Right lobe of liver (tissue), 4 donors: ENCODE measurements around the gene TMEM123.

Experiments
- POLR2A ChIP-seq: fragments of 450-650 bp; IDR thresholded peaks from one replicate; pipeline ENCODE4 v1.6.1; 2017; ENCODE audit warnings: antibody characterized with exemption, mild to moderate bottlenecking
- TF ChIP-seq, protein P1 (sequence below), 4 donors: fragments of 200-600 bp in 3 of 4; fragments of 450-650 bp in 1 of 4; IDR thresholded peaks; one replicate each; pipeline versions ENCODE4 v1.5.1 to v1.8.0; 2016 to 2022; ENCODE audit warnings: antibody characterized with exemption in 4 of 4, mild to moderate bottlenecking in 2 of 4
- donor health status: DM: no; HTN: no; CAD: no.
- donor health status: DM: no; HTN: no; CAD: no.
- donor health status: DM: no; HTN: yes; CAD: no.

DNA sequence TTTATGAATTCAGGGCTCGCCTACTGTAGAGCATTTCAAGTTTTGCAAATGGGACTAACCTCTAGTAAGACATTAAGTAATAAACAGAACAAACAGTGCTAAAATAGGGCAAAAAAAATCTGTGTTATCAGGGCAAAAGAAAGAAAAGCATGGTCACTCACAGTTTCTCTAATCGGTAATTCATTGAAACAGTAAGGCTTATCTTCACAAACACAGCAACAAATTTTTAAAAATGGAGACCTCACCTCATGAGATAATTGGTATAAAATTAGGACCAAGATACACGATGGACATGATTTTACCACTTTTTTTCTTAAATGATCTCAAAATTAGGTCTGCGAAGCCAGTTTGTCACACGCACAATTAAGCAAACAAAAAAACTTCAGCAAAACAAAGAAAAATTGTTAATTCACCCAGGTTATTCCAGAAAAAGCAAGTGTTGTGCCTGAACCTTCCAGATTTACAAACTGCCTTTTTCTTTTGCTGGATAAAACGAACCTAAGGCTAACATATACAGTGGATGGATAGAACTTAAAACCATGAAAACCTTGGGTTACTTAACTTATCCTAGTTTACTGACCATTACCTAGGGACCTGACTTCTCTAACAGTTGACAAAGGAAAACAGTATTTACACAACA is 1.4 kb downstream of the TMEM123 start:
- TF ChIP-seq, protein P1, sequence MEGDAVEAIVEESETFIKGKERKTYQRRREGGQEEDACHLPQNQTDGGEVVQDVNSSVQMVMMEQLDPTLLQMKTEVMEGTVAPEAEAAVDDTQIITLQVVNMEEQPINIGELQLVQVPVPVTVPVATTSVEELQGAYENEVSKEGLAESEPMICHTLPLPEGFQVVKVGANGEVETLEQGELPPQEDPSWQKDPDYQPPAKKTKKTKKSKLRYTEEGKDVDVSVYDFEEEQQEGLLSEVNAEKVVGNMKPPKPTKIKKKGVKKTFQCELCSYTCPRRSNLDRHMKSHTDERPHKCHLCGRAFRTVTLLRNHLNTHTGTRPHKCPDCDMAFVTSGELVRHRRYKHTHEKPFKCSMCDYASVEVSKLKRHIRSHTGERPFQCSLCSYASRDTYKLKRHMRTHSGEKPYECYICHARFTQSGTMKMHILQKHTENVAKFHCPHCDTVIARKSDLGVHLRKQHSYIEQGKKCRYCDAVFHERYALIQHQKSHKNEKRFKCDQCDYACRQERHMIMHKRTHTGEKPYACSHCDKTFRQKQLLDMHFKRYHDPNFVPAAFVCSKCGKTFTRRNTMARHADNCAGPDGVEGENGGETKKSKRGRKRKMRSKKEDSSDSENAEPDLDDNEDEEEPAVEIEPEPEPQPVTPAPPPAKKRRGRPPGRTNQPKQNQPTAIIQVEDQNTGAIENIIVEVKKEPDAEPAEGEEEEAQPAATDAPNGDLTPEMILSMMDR (IDR thresholded peaks at IDR 0.05) = no peak
- TF ChIP-seq POLR2A = no peak
